ENCODE data around the gene PBX1. TPM values are rescaled to one million over a fixed set of nuclear protein-coding genes. Genes with fewer than 3 reads are reported as not detected.

Gene PBX1
- total and polyA plus RNA-seq, 2 experiments from 2014 or later: 40.0 to 104 TPM

DNA sequence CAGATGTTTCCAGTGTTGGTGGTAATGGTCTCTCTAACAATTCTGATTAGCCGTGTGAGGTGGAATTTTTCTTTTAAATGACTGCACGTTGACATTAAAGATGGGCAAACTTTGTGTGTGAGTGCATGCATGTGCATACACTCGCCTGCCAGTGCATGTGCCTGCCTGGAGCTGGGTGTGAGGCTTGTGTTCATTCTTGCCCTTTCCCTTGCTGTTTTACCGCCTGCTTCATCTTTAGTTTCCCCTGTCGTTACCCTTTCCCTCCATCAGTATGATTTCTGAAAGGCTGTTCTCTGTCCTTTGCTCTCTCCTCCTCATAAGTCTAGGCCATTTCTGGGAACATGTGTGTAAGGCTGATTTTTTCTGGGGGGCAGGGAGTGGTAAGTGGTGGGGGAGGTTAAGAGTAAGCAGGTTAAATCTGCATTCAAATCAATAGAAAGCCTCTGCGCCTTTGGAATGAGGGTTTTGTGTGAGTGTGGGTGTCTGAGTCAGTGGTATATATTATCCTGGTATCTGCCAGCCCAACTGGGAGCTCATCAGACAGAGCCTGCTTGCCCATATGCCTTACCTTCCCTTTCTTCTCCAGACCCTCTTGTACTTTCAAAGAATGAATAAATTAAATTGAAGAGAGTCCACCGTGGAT, 112.5 kb downstream of the PBX1 start:
- peaks cover 3% of the 10 kb centered on the region; the same call in 1 of the 3 replicates for H3K36me3 Mint-ChIP-seq (ENCODE audit: low read depth)
- H3K4me2 ChIP-seq: peak overlapping the region; percentile 73
- H3K4me1 Mint-ChIP-seq: peaks cover 62% of the 10 kb centered on the region
- 0 out of 2 replicates have a peak, but pooled peaks cover 3% of the 10 kb centered on the region for H3K9me2 ChIP-seq (ENCODE audit: insufficient read depth)
- H3K4me3 Mint-ChIP-seq: no peak overlapping the region
- DNase-seq (ENCODE audit: low spot score): no peak
- H2AFZ ChIP-seq: no peak overlapping the region
- H4K20me1 ChIP-seq (replicated peaks; ENCODE audit: insufficient read depth): peaks cover 31% of the 10 kb centered on the region
- TF ChIP-seq ZNF331 (CRISPR knock-in tag; IDR thresholded peaks at IDR 0.05; ENCODE audit: low read depth) (no peak), REST (IDR thresholded peaks at IDR 0.05; ENCODE audit: unreplicated experiment) (no peak), EZH2phosphoT487 (IDR thresholded peaks at IDR 0.05; ENCODE audit: unreplicated experiment) (no peak), EZH2 (IDR thresholded peaks at IDR 0.05; ENCODE audit: low read depth, unreplicated experiment) (no peak), JUNB (IDR thresholded peaks at IDR 0.05; ENCODE audit: unreplicated experiment) (no peak), STAT1 (IDR thresholded peaks at IDR 0.05; ENCODE audit: unreplicated experiment) (no peak), ZNF114 (CRISPR knock-in tag; IDR thresholded peaks at IDR 0.05) (no peak), CREB1 (CRISPR knock-in tag; IDR thresholded peaks at IDR 0.05; ENCODE audit: low read depth) (no peak)
- TF ChIP-seq, protein P1, sequence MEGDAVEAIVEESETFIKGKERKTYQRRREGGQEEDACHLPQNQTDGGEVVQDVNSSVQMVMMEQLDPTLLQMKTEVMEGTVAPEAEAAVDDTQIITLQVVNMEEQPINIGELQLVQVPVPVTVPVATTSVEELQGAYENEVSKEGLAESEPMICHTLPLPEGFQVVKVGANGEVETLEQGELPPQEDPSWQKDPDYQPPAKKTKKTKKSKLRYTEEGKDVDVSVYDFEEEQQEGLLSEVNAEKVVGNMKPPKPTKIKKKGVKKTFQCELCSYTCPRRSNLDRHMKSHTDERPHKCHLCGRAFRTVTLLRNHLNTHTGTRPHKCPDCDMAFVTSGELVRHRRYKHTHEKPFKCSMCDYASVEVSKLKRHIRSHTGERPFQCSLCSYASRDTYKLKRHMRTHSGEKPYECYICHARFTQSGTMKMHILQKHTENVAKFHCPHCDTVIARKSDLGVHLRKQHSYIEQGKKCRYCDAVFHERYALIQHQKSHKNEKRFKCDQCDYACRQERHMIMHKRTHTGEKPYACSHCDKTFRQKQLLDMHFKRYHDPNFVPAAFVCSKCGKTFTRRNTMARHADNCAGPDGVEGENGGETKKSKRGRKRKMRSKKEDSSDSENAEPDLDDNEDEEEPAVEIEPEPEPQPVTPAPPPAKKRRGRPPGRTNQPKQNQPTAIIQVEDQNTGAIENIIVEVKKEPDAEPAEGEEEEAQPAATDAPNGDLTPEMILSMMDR (conservative IDR thresholded peaks at IDR 0.05; ENCODE audit: low read depth in 2 of 2): no peak
- TF ChIP-seq, protein P2, sequence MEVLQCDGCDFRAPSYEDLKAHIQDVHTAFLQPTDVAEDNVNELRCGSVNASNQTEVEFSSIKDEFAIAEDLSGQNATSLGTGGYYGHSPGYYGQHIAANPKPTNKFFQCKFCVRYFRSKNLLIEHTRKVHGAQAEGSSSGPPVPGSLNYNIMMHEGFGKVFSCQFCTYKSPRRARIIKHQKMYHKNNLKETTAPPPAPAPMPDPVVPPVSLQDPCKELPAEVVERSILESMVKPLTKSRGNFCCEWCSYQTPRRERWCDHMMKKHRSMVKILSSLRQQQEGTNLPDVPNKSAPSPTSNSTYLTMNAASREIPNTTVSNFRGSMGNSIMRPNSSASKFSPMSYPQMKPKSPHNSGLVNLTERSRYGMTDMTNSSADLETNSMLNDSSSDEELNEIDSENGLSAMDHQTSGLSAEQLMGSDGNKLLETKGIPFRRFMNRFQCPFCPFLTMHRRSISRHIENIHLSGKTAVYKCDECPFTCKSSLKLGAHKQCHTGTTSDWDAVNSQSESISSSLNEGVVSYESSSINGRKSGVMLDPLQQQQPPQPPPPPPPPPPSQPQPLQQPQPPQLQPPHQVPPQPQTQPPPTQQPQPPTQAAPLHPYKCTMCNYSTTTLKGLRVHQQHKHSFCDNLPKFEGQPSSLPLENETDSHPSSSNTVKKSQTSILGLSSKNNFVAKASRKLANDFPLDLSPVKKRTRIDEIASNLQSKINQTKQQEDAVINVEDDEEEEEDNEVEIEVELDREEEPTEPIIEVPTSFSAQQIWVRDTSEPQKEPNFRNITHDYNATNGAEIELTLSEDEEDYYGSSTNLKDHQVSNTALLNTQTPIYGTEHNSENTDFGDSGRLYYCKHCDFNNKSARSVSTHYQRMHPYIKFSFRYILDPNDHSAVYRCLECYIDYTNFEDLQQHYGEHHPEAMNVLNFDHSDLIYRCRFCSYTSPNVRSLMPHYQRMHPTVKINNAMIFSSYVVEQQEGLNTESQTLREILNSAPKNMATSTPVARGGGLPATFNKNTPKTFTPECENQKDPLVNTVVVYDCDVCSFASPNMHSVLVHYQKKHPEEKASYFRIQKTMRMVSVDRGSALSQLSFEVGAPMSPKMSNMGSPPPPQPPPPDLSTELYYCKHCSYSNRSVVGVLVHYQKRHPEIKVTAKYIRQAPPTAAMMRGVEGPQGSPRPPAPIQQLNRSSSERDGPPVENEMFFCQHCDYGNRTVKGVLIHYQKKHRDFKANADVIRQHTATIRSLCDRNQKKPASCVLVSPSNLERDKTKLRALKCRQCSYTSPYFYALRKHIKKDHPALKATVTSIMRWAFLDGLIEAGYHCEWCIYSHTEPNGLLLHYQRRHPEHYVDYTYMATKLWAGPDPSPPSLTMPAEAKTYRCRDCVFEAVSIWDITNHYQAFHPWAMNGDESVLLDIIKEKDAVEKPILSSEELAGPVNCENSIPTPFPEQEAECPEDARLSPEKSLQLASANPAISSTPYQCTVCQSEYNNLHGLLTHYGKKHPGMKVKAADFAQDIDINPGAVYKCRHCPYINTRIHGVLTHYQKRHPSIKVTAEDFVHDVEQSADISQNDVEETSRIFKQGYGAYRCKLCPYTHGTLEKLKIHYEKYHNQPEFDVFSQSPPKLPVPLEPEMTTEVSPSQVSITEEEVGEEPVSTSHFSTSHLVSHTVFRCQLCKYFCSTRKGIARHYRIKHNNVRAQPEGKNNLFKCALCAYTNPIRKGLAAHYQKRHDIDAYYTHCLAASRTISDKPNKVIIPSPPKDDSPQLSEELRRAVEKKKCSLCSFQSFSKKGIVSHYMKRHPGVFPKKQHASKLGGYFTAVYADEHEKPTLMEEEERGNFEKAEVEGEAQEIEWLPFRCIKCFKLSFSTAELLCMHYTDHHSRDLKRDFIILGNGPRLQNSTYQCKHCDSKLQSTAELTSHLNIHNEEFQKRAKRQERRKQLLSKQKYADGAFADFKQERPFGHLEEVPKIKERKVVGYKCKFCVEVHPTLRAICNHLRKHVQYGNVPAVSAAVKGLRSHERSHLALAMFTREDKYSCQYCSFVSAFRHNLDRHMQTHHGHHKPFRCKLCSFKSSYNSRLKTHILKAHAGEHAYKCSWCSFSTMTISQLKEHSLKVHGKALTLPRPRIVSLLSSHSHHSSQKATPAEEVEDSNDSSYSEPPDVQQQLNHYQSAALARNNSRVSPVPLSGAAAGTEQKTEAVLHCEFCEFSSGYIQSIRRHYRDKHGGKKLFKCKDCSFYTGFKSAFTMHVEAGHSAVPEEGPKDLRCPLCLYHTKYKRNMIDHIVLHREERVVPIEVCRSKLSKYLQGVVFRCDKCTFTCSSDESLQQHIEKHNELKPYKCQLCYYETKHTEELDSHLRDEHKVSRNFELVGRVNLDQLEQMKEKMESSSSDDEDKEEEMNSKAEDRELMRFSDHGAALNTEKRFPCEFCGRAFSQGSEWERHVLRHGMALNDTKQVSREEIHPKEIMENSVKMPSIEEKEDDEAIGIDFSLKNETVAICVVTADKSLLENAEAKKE (CRISPR knock-in tag; IDR thresholded peaks at IDR 0.05): no peak
- TF ChIP-seq, protein P3, sequence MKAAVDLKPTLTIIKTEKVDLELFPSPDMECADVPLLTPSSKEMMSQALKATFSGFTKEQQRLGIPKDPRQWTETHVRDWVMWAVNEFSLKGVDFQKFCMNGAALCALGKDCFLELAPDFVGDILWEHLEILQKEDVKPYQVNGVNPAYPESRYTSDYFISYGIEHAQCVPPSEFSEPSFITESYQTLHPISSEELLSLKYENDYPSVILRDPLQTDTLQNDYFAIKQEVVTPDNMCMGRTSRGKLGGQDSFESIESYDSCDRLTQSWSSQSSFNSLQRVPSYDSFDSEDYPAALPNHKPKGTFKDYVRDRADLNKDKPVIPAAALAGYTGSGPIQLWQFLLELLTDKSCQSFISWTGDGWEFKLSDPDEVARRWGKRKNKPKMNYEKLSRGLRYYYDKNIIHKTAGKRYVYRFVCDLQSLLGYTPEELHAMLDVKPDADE (IDR thresholded peaks at IDR 0.05): no peak
- H3K27ac Mint-ChIP-seq: peak overlapping the region; percentile 67
- peak overlapping the region; percentile 26; the same call in 1 of the 2 replicates for H3K4me3 ChIP-seq
- peaks cover 8% of the 10 kb centered on the region; the same call in 1 of the 2 replicates for H3F3A ChIP-seq (replicated peaks; ENCODE audit: low read depth)
- no peaks in the 10 kb centered on the region for H3K36me3 ChIP-seq (ENCODE audit: insufficient read depth)
- peaks cover 92% of the 10 kb centered on the region for H3K79me2 ChIP-seq (replicated peaks; ENCODE audit: insufficient read depth)
- ATAC-seq: peak; percentile 33
- peaks cover 11% of the 10 kb centered on the region for H3K27me3 Mint-ChIP-seq (ENCODE audit: insufficient read depth, low read depth, poor library complexity)
- H3K9me3 Mint-ChIP-seq: no peaks in the 10 kb centered on the region
- no peaks in the 10 kb centered on the region for H3K27me3 ChIP-seq (ENCODE audit: insufficient read depth)
- peaks cover 46% of the 10 kb centered on the region for H3K4me1 ChIP-seq (ENCODE audit: insufficient read depth)
- peak overlapping the region; percentile 74 for H3K27ac ChIP-seq (ENCODE audit: low read depth)

All from GM23338 (cell line).